H9 (cell line): ENCODE measurements around the gene METTL9. TPM values are rescaled to one million over a fixed set of nuclear protein-coding genes. Genes with fewer than 3 reads are reported as not detected.

ENCODE experiments used
- DNase-seq: peaks from one replicate; pipeline ENCODE4 v3.0.0-alpha.2; 2017
- H2AFZ ChIP-seq: one replicate; pipeline ENCODE4 v1.6.1; 2013; ENCODE audit warnings: mild to moderate bottlenecking, low read length, control low read depth, moderate library complexity
- H2AK5ac ChIP-seq: 2 replicates; pipeline ENCODE4 v1.6.1; 2013; ENCODE audit warnings: low read length, control low read depth, mixed read lengths; ENCODE audit not compliant: insufficient read length
- H2BK120ac ChIP-seq: one replicate; pipeline ENCODE4 v1.6.1; 2013; ENCODE audit warnings: low read depth, mild to moderate bottlenecking, low read length, control low read depth, inconsistent platforms; ENCODE audit not compliant: poor library complexity, severe bottlenecking
- H2BK12ac ChIP-seq: 2 replicates; pipeline ENCODE4 v1.6.1; 2013; ENCODE audit warnings: low read length, control low read depth, mixed read lengths, low read depth; ENCODE audit not compliant: insufficient read length
- H2BK15ac ChIP-seq: 2 replicates; pipeline ENCODE4 v1.6.1; 2013; ENCODE audit warnings: low read depth, low read length, control low read depth
- H2BK20ac ChIP-seq: one replicate; pipeline ENCODE4 v1.6.1; 2013; ENCODE audit warnings: low read depth, mild to moderate bottlenecking, low read length, control low read depth, inconsistent platforms; ENCODE audit not compliant: poor library complexity, severe bottlenecking
- H2BK5ac ChIP-seq: 2 replicates; pipeline ENCODE4 v1.6.1; 2013; ENCODE audit warnings: low read length, control low read depth, mixed read lengths; ENCODE audit not compliant: insufficient read length
- H3K14ac ChIP-seq: 2 replicates; pipeline ENCODE4 v1.6.1; 2013; ENCODE audit warnings: low read length, control low read depth; ENCODE audit not compliant: insufficient read depth
- H3K18ac ChIP-seq: 2 replicates; pipeline ENCODE4 v1.6.1; 2013; ENCODE audit warnings: low read depth, mild to moderate bottlenecking, mixed read lengths, low read length, control low read depth; ENCODE audit not compliant: insufficient read length
- H3K23ac ChIP-seq: 2 replicates; pipeline ENCODE4 v1.6.1; 2013; ENCODE audit warnings: low read length, control low read depth, mixed read lengths, low read depth; ENCODE audit not compliant: insufficient read length
- H3K23me2 ChIP-seq: 2 replicates; pipeline ENCODE4 v1.6.1; 2013; ENCODE audit warnings: low read depth, mild to moderate bottlenecking, mixed read lengths, low read length, control low read depth; ENCODE audit not compliant: insufficient read length, poor library complexity, severe bottlenecking
- H3K27ac ChIP-seq: 2 replicates; pipeline ENCODE4 v1.5.1; 2013; ENCODE audit warnings: low read length, control low read depth, mixed read lengths, low read depth; ENCODE audit not compliant: insufficient read length
- H3K27me3 ChIP-seq: 2 replicates; pipeline ENCODE4 v1.6.1; 2013; ENCODE audit warnings: low read length, control low read depth, inconsistent platforms; ENCODE audit not compliant: insufficient read depth
- H3K4ac ChIP-seq: 2 replicates; pipeline ENCODE4 v1.6.1; 2013; ENCODE audit warnings: low read depth, mild to moderate bottlenecking, control low read depth, inconsistent platforms, low read length, moderate library complexity
- H3K4me1 ChIP-seq: 2 replicates; pipeline ENCODE4 v1.6.1; 2013; ENCODE audit warnings: low read length, control low read depth, inconsistent platforms; ENCODE audit not compliant: insufficient read depth
- H3K4me2 ChIP-seq: 2 replicates; pipeline ENCODE4 v1.6.1; 2013; ENCODE audit warnings: low read length, control low read depth, mixed read lengths; ENCODE audit not compliant: insufficient read length, insufficient read depth
- H3K56ac ChIP-seq: 2 replicates; pipeline ENCODE4 v1.6.1; 2013; ENCODE audit warnings: low read depth, mild to moderate bottlenecking, mixed read lengths, low read length, control low read depth; ENCODE audit not compliant: insufficient read length
- H3K79me1 ChIP-seq: 2 replicates; pipeline ENCODE4 v1.6.1; 2013; ENCODE audit warnings: low read depth, mild to moderate bottlenecking, moderate library complexity, low read length, control low read depth, inconsistent platforms; ENCODE audit not compliant: insufficient read depth, poor library complexity, severe bottlenecking
- H3K79me2 ChIP-seq: 2 replicates; pipeline ENCODE4 v1.6.1; 2013; ENCODE audit warnings: low read length, control low read depth, inconsistent platforms; ENCODE audit not compliant: insufficient read depth
- H3K9ac ChIP-seq: 2 replicates; pipeline ENCODE4 v1.6.1; 2013; ENCODE audit warnings: low read length, control low read depth, mixed read lengths; ENCODE audit not compliant: insufficient read length; ENCODE audit errors: extremely low read depth
- H3K9me3 ChIP-seq: one replicate; pipeline ENCODE4 v1.6.1; 2013; ENCODE audit warnings: low read depth, low read length, inconsistent platforms; ENCODE audit not compliant: control insufficient read depth
- H3T11ph ChIP-seq: one replicate; pipeline ENCODE4 v1.6.1; 2013; ENCODE audit warnings: mild to moderate bottlenecking, low read length, control low read depth, inconsistent platforms
- H4K20me1 ChIP-seq: one replicate; pipeline ENCODE4 v1.6.1; 2013; ENCODE audit not compliant: control insufficient read depth, insufficient read length, insufficient read depth
- H4K5ac ChIP-seq: 2 replicates; pipeline ENCODE4 v1.6.1; 2013; ENCODE audit warnings: low read depth, mild to moderate bottlenecking, mixed read lengths, low read length, control low read depth; ENCODE audit not compliant: insufficient read length
- H4K8ac ChIP-seq: replicated peaks from 2 replicates; pipeline ENCODE4 v1.6.1; 2013; ENCODE audit warnings: low read length, control low read depth, mixed read lengths, low read depth; ENCODE audit not compliant: insufficient read length
- H4K91ac ChIP-seq: 2 replicates; pipeline ENCODE4 v1.6.1; 2013; ENCODE audit warnings: low read depth, mild to moderate bottlenecking, moderate library complexity, mixed read lengths, low read length, control low read depth; ENCODE audit not compliant: insufficient read length
- H3K27ac Mint-ChIP-seq, 3 experiments: 2 replicates in 2 of 3; 3 replicates in 1 of 3; pipeline ENCODE4 v1.8.0; 2020 to 2021; ENCODE audit warnings: mixed read lengths in 3 of 3, mild to moderate bottlenecking in 1 of 3, moderate library complexity in 1 of 3
- H3K27me3 Mint-ChIP-seq: 2 replicates; pipeline ENCODE4 v1.8.0; 2021; ENCODE audit warnings: low read depth, mild to moderate bottlenecking, moderate library complexity, mixed read lengths
- H3K36me3 Mint-ChIP-seq, 3 experiments: 2 replicates in 2 of 3; 3 replicates in 1 of 3; pipeline ENCODE4 v1.8.0; 2020 to 2021; ENCODE audit warnings: low read depth in 3 of 3, mixed read lengths in 3 of 3; ENCODE audit not compliant: insufficient read depth in 1 of 3
- H3K4me1 Mint-ChIP-seq, 2 experiments: 2 replicates each; pipeline ENCODE4 v1.8.0; 2020; ENCODE audit warnings: mixed read lengths in 2 of 2
- H3K4me3 Mint-ChIP-seq, 2 experiments: 2 replicates in 1 of 2; 3 replicates in 1 of 2; pipeline ENCODE4 v1.8.0; 2020 to 2021; ENCODE audit warnings: mild to moderate bottlenecking in 2 of 2, mixed read lengths in 2 of 2, moderate library complexity in 1 of 2
- H3K9me3 Mint-ChIP-seq, 2 experiments: 2 replicates in 1 of 2; 3 replicates in 1 of 2; pipeline ENCODE4 v1.8.0; 2020; ENCODE audit warnings: mild to moderate bottlenecking in 2 of 2, mixed read lengths in 2 of 2, moderate library complexity in 1 of 2
- CTCF ChIP-seq: fragments of 200-600 bp; sonication (generic); conservative IDR thresholded peaks from 3 replicates; pipeline ENCODE4 v1.8.0; 2021; ENCODE audit warnings: antibody characterized with exemption, mild to moderate bottlenecking
- WGBS: extraction: QIAGEN DNeasy Blood & Tissue Kit; methylation state at CpG from one replicate; pipeline ENCODE4 v1.1.7; 2013; ENCODE audit warnings: missing lambda C conversion rate, low lambda C conversion rate, mixed read lengths; ENCODE audit not compliant: insufficient read length; ENCODE audit errors: extremely low coverage; 5-methylcytosine and 5-hydroxymethylcytosine counted together
- total RNA-seq: library from RNA; stranded (reverse); gene quantifications from 2 replicates; pipeline ENCODE4 v1.2.1, GENCODE V29; 2021

METTL9 gene
- total RNA-seq, 1 experiment from 2014 or later, result 108 TPM

DNA sequence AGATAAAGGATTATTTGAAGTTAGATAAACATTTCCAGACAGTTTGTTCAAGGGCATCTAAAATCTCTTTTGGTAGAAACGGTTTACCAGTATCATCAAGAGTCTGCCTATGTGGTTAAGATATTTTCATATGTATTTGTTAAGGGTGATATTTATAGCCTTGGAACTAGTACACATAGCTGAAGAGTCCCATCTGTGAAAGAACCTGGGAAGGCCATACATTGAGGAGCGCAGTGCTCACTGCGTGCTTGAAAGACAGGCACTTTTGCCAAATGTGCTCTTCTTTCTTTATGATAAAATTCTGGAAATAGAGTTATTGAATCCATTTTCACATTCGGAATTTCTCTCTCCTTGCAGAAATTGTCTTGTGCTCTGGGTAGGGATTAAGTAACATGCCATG is 45.3 kb downstream of the METTL9 start:
- no peak overlapping the region for H2BK15ac ChIP-seq
- TF ChIP-seq CTCF, result no peak
- H3K9me3 Mint-ChIP-seq, result no peaks in the 10 kb centered on the region
- H2BK5ac ChIP-seq, result no peak overlapping the region
- no peak overlapping the region for H2AFZ ChIP-seq
- no peak overlapping the region for H3K4ac ChIP-seq
- H3K36me3 Mint-ChIP-seq, result no peaks in the 10 kb centered on the region
- no peak overlapping the region for H3K14ac ChIP-seq
- no peak overlapping the region for H2BK120ac ChIP-seq
- H2BK20ac ChIP-seq, result no peak overlapping the region
- H3K9ac ChIP-seq, result no peak overlapping the region
- H3K27me3 Mint-ChIP-seq, result no peaks in the 10 kb centered on the region
- H3K4me1 ChIP-seq, result no peaks in the 10 kb centered on the region
- DNase-seq, result no peak
- H3K56ac ChIP-seq, result no peak overlapping the region
- H3K79me2 ChIP-seq, result peaks cover 1% of the 10 kb centered on the region; the same call in 1 of the 2 replicates
- H2BK12ac ChIP-seq, result no peak overlapping the region
- H2AK5ac ChIP-seq, result no peak overlapping the region
- H4K20me1 ChIP-seq, result no peaks in the 10 kb centered on the region
- H4K91ac ChIP-seq, result no peak overlapping the region
- no CpG with 5 or more reads among the region's 4 CpGs for whole genome bisulfite sequencing
- H3K23ac ChIP-seq, result no peak overlapping the region
- H3K4me2 ChIP-seq, result no peak overlapping the region
- no peak overlapping the region for H4K5ac ChIP-seq
- H4K8ac ChIP-seq, result no peak overlapping the region
- H3K9me3 ChIP-seq, result no peaks in the 10 kb centered on the region
- no peaks in the 10 kb centered on the region for H3K4me1 Mint-ChIP-seq
- no peaks in the 10 kb centered on the region for H3K27me3 ChIP-seq
- no peak overlapping the region for H3K18ac ChIP-seq
- H3K23me2 ChIP-seq, result no peaks in the 10 kb centered on the region
- H3T11ph ChIP-seq, result no peak overlapping the region
- no peak overlapping the region for H3K27ac ChIP-seq
- no peak overlapping the region for H3K4me3 Mint-ChIP-seq
- H3K79me1 ChIP-seq, result no peaks in the 10 kb centered on the region
- H3K27ac Mint-ChIP-seq, result no peak overlapping the region
